GM12891 (cell line): Measurements from ENCODE around the gene C17orf78.
"Not testable (repeated sequence)": the region's sequence is repeated elsewhere in the genome, so short reads cannot be mapped to it uniquely, and the experiment has no call there.

ENCODE experiments used
- DNase-seq: peaks from one replicate; pipeline ENCODE4 v3.0.0; 2011; ENCODE audit warnings: low spot score; ENCODE audit not compliant: insufficient read length
- FAIRE-seq: peaks from 2 replicates; lab custom pipeline; 2011; peaks lifted over from hg19 to GRCh38; lab: Jason Lieb, UNC
- PAX5 ChIP-seq: IDR thresholded peaks from 2 replicates; pipeline ENCODE4 v1.6.1; 2011; ENCODE audit warnings: low read length, moderate library complexity, mild to moderate bottlenecking; ENCODE audit not compliant: insufficient read depth, severe bottlenecking
- POLR2A ChIP-seq: IDR thresholded peaks from 2 replicates; pipeline ENCODE4 v1.6.1; 2011; ENCODE audit warnings: low read depth, low read length, control low read depth
- POLR2AphosphoS5 ChIP-seq: IDR thresholded peaks from 2 replicates; pipeline ENCODE4 v1.6.1; 2011; ENCODE audit warnings: low read depth, low read length, control low read depth
- POU2F2 ChIP-seq: IDR thresholded peaks from 2 replicates; pipeline ENCODE4 v1.6.1; 2011; ENCODE audit warnings: low read depth, mild to moderate bottlenecking, control low read depth, low read length, moderate library complexity
- SPI1 ChIP-seq: IDR thresholded peaks from 2 replicates; pipeline ENCODE4 v1.6.1; 2011; ENCODE audit warnings: low read depth, low read length, control low read depth
- TAF1 ChIP-seq: IDR thresholded peaks from 2 replicates; pipeline ENCODE4 v1.6.1; 2011; ENCODE audit warnings: low read depth, low read length, control low read depth

Gene C17orf78

GRCh38 chr17:37432671-37433070 lies 56.9 kb downstream of the C17orf78 start:
- DNase-seq (no peak), FAIRE-seq (no peak)
- TF ChIP-seq PAX5 (no peak), POLR2AphosphoS5 (no peak), TAF1 (no peak), POU2F2 (no peak), SPI1 (no peak)

DNA sequence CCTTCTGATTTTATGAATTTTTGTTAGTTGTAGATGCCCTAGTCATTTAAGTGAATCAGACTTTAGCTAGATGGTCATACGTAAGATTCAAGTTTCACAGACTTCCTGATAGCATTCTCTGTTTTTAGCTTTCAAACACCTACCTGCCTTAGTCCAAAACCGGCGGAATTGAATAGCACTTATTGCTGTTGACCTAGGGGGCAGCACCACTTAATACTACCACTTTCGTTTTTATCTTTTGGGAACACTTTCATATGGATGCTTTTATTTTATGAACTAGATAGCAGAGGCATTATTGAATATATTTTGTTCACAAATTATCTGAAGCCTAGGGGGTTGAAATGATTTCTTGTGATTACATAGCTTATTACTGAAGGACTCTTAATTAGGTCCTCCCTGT lies 62.4 kb downstream of the C17orf78 start:
- no peak for DNase-seq
- no peak for FAIRE-seq
- no peak for TF ChIP-seq TAF1
- TF ChIP-seq POU2F2, result no peak
- no peak for TF ChIP-seq PAX5
- TF ChIP-seq POLR2A, result no peak
- TF ChIP-seq POLR2AphosphoS5, result no peak
- no peak for TF ChIP-seq SPI1

DNA sequence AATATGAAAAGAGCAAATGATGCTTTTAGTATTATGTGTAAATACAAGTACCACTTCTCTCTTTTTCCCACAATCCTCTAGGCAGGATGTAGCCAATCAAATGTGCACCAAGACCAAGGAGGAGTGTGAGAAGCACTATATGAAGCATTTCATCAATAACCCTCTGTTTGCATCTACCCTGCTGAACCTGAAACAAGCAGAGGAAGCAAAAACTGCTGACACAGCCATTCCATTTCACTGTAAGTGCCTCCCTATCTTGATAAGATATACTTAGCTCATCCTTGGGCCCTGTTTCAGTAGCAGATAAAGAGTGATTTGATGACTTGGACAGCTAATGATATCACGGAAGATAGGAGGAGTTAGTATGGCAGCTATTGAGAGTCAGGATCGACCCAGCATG lies 64.6 kb downstream of the C17orf78 start:
- no peak for DNase-seq
- TF ChIP-seq SPI1, result no peak
- no peak for TF ChIP-seq TAF1
- no peak for TF ChIP-seq POLR2A
- TF ChIP-seq PAX5, result no peak
- TF ChIP-seq POLR2AphosphoS5, result no peak
- TF ChIP-seq POU2F2, result no peak
- FAIRE-seq, result no peak

DNA sequence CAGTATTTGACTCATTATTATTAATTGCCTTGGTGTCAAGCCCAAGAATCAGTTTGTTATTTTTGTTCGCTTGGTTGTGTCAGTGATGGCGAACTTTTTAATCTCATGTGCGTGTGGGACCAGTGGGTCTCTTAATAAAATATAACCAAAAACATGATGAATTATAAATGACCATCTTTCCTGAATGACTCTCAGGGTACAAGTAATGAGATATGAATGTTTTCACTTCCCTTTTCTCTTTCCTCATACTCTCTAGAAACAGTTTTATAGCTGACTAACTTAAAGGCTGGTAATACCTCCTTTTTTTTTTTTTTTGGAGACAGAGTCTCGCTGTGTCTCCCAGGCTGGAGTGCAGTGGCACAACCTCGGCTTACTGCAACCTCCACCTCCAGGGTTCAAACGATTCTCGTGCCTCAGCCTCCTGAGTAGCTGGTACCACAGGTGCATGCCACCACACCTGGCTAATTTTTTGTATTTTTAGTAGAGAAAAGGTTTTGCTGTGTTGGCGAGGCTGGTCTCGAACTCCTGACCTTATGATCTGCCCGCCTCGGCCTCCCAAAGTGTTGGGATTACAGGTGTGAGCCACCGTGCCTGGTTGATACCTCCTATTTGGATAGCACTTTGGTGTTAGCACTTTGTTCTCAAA lies 65.7 kb downstream of the C17orf78 start:
- DNase-seq, result peak; percentile 8
- peak; percentile 92 for TF ChIP-seq SPI1
- FAIRE-seq, result not testable (repeated sequence)
